HG03378 (cell line): Measurements from ENCODE around the gene OR2AT4.
"Not testable (repeated sequence)": the region's sequence is repeated elsewhere in the genome, so short reads cannot be mapped to it uniquely, and the experiment has no call there.

Experiments used
- ATAC-seq: cut with Tn5 transposase; IDR thresholded peaks from one replicate; pipeline ENCODE4 v1.9.1; 2021; ENCODE audit warnings: mild to moderate bottlenecking, moderate library complexity; ENCODE audit not compliant: unreplicated experiment

OR2AT4 gene

GRCh38 chr11:75103380-75104026, 6.8 kb upstream of the OR2AT4 start:
- ATAC-seq: peak; percentile 56

DNA sequence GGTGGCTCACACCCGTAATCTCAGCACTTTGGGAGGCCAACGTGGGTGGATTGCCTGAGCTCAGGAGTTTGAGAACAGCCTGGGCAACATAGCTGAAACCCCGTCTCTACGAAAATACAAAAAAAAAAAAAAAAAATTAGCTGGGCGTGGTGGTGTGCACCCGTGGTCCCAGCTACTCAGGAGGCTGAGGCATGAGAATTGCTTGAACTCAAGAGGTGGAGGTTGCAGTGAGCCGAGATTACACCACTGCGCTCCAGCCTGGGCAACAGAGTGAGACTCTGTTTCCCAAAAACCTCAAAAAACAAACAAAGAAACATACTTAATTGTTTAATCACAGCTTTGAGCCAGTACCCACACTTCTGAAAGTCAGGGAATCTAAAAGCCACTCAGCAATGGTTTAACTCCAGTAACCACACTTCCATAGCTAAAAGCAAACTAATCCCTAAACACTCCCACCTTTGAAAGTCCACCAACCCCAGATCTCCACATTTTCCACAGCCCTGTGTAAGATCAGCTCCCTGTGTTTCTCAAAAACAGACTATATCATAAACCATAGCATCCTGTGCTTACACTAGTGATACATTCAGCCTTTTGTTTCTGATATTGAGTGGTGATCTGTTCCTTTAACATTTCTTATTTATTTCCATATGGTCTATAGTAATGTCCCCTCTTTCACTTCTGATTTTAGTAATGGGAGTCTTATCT, 4.9 kb upstream of the OR2AT4 start:
- no peak for ATAC-seq

GRCh38 chr11:75100314-75100713, 3.6 kb upstream of the OR2AT4 start:
- ATAC-seq: peak; percentile 86

GRCh38 chr11:75099635-75100034, 3.0 kb upstream of the OR2AT4 start:
- no peak for ATAC-seq

DNA sequence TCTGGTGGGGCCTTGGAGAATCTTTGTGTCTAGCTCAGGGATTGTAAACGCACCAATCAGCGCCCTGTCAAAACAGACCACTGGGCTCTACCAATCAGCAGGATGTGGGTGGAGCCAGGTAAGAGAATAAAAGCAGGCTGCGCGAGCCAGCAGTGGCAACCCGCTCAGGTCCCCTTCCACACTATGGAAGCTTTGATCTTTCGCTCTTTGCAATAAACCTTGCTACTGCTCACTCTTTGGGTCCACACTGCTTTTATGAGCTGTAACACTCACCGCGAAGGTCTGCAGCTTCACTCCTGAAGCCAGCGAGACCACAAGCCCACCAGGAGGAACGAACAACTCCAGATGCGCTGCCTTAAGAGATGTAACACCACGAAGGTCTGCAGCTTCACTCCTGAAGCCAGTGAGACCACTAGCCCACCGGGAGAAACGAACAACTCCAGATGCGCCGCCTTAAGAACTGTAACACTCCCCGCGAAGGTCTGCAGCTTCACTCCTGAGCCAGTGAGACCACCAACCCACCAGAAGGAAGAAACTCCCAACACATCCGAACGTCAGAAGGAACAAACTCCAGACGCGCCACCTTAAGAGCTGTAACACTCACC, 2.3 kb upstream of the OR2AT4 start:
- not testable (repeated sequence) for ATAC-seq

DNA sequence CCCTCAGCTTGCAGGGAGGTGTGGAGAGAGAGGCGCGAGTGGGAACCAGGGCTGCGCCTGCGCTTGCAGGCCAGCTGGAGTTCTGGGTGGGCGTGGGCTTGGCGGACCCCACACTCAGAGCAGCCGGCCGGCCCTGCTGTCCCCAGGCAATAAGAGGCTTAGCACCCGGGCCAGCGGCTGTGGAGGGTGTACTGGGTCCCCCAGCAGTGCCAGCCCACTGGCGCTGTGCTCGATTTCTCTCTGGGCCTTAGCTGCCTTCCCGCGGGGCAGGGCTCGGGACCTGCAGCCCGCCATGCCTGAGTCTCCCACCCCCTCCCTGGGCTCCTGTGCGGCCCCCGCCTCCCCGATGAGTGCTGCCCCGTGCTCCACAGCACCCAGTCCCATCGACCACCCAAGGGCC, 1.5 kb upstream of the OR2AT4 start:
- not testable (repeated sequence) for ATAC-seq

DNA sequence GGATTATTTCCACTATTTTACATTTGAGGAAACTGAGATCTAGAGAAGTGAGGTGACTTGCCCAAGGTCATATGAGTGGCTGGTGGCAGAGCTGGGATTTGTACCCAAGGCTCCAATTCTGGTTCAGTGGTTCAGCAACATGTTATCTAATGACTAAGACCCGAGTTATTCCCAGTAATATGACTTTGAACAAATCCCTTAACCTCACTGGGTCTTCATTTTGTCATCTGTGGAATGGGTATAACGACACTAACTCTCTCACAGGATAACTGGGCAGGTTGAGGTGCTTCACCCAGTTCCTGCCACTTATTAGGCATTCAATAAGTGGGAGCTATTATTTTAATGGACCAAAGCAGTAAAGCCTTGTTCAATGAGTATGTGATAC, 489 bp upstream of the OR2AT4 start:
- ATAC-seq: no peak

GRCh38 chr11:75094382-75094781, 2.3 kb downstream of the OR2AT4 start:
- not testable (repeated sequence) for ATAC-seq

DNA sequence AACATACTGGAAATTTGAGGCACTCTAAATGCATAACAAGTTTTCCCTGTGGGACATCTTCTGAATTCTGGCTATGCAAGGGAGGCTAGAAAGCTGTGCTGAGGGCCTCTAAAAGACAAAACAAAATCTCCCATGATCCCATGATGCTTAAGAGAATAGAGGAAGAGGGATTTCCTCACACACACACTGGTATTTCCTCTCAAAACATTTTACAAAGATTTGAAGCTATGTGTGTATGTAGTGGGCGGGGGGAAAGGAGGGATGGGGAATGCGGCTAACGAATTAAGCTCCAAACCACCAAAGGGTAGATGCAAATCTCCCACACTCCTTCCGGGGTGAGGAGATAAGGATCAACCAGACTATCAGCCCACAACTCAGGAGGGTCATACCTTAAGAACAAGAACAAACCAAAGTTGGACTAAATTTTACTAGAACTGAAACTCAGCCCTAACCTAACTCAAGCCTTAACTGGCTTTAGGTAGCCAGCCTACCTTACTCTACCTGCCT, 6.0 kb downstream of the OR2AT4 start:
- no peak for ATAC-seq

- no peak for ATAC-seq
Observed at GRCh38 chr11:75087319-75088305, 9.1 kb downstream of the OR2AT4 start.

GRCh38 chr11:75084883-75085282, 11.8 kb downstream of the OR2AT4 start:
- ATAC-seq: no peak

DNA sequence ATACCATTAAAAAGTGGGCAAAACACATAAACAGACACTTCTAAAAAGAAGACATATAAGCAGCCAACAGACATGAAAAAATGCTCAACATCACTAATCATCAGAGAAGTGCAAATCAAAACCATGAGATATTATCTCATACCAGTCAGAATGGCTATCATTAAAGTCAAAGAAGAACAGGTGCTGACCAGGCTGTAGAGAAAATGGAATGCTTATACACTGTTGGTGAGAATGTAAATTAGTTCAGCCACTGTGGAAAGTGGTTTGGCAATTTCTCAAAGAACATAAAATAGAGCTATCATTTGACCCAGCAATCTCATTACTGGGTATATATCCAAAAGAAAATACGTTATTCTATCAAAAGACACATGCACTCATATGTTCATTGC, 13.5 kb downstream of the OR2AT4 start:
- ATAC-seq: no peak

DNA sequence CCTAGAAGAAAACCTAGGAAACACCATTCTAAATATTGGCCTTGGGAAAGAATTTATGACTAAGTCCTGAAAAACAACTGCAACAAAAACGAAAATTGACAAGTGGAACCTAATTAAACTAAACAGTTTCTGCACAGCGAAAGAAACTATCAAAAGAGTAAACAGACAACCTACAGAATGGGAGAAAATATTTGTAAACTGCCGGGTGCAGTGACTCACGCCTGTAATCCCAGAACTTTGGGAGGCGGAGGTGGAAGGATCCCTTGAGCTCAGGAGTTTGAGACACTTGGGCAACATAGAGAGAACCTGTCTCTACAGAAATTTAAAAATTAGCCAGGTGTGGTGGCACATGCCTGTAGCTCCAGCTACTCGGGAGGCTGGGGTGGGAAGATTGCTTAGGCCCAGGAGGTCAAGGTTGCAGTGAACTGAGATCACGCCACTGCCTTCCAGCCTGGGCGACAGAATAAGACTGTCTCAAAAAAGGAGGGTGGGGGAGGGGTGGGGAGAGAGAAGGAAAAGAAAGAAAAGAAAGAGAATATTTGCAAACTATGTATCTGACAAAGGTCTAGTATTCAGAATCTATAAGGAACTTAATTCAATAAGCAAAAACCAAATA, 14.0 kb downstream of the OR2AT4 start:
- ATAC-seq: no peak

GRCh38 chr11:75079546-75079945, 17.1 kb downstream of the OR2AT4 start:
- ATAC-seq: no peak

DNA sequence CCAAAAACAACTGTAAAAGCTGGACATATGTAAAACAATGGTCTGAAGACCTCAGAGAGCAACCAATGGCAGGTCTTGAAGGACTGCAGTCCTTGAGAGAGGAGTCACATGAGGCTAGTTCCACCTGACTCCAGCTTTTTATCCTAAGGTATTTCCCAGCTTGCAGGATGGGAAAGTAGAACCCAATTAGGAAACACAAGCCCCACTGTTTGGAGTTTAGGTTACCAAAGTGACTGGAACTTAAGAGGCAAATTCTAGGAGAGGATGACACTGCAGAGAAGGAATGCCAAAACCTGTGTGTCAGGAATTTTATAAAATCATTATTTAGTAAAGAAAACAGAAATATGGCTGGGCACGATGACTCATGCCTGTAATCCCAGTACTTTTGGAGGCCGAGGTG, 18.4 kb downstream of the OR2AT4 start:
- ATAC-seq: no peak

DNA sequence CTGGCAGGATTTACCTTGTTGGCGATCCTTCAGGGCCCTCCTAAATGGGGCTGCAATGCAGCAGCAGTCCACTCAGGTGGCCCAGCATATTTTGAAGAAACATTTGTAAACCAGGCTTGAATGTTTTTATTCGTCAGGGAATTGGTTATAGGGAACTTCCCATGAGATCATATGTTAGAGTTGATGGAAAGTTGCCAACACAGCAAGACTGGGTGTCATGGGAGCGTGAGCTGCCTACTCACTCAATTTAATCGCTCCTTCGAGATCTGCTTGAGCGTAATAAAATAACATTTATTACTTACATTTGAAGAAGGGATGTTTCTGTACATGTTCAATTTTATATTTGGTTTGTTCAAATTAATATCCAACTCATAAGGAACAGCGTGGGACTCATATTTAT, 19.4 kb downstream of the OR2AT4 start:
- ATAC-seq: no peak

DNA sequence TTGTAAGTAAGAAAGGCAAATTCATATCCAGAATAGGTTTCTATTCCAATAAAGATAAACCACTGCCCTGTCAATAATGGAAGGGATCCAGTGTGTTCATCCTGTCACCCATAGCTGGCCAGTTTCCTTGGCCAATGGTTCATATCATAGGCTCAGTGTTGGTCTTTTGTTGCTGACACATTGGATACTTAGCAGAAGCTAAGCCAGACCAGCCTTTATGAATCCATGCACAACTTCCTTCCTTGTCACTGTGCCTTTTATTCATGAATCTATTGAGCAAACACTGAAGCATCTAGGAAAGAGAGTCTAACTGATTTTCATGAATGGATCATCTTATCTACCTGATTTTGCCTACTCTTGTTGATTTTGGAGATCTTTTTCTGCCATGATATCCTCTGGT, 20.0 kb downstream of the OR2AT4 start:
- no peak for ATAC-seq

- no peak for ATAC-seq
Observed at GRCh38 chr11:75073459-75074190, 23.1 kb downstream of the OR2AT4 start.

GRCh38 chr11:75072582-75072981, 24.1 kb downstream of the OR2AT4 start:
- ATAC-seq: no peak

- ATAC-seq: no peak
Observed at GRCh38 chr11:75069473-75069872, 27.2 kb downstream of the OR2AT4 start.
